ENCODE results near the gene GRIK4.
A peak's percentile ranks its signal among the peaks of the same experiment; 100 is the strongest.
"Not testable (repeated sequence)": the region's sequence is repeated elsewhere in the genome, so short reads cannot be mapped to it uniquely, and the experiment has no call there.

Gene GRIK4

GRCh38 chr11:120750647-120751549, 239.3 kb downstream of the GRIK4 start:
- no peak for DNase-seq

DNA sequence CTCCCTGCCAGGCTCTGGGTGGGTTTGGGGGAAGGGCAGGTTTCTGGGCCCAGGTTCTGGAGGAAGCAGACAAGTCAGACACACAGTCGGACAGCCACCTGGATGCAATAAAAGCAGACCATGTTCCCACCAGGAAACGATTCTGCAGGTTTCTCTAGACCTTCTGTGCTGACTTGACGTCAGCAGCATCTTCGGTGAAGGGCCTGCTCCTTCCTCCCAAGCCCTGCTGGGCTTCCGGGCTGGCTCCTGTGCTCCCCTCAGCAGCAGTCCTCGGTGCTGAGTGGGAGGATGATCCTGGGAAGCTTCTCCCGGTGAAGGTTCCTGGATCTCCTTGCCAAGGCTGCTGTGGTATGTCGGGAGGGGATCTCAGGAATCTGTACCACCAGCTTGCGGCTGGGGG, 240.0 kb downstream of the GRIK4 start:
- DNase-seq: no peak

- DNase-seq: no peak
Measured at GRCh38 chr11:120752668-120753067, 241.1 kb downstream of the GRIK4 start.

- DNase-seq: peak; percentile 5
Measured at GRCh38 chr11:120756931-120757330, 245.4 kb downstream of the GRIK4 start.

DNA sequence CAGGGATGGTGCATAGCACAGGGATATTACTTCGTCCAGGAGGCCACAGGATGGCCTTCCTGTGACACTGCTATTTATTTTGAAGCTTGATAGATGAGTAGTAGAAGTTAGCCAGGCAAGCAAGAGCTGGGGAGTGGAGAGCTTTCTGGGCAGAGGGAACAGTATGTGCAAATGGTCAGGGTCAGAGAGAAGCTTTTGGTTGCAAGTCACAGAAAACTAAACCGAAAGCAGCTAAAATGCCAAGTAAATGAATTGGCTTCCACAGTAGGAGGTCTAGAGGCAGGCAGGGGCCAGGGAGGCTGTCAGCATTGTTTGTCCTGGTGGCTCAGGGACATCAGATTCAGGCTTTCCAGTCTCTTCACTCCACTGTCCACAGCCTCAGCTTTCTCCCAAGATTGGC, 247.5 kb downstream of the GRIK4 start:
- no peak for DNase-seq

DNA sequence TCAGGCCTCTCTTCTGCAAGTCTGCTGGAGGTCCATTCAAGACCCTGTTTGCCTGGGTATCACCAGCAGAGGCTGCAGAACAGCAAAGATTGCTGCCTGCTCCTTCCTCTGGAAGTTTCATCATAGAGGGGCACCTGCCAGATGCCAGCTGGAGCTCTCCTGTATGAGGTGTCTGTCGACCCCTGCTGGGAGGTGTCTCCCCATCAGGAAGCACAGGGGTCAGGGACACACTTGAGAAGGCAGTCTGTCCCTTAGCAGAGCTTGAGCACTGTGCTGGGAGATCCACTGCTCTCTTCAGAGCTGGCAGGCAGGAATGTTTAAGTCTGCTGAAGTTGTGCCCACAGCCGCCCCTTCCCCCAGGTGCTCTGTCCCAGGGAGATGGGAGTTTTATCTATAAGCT, 254.2 kb downstream of the GRIK4 start:
- DNase-seq: not testable (repeated sequence)

DNA sequence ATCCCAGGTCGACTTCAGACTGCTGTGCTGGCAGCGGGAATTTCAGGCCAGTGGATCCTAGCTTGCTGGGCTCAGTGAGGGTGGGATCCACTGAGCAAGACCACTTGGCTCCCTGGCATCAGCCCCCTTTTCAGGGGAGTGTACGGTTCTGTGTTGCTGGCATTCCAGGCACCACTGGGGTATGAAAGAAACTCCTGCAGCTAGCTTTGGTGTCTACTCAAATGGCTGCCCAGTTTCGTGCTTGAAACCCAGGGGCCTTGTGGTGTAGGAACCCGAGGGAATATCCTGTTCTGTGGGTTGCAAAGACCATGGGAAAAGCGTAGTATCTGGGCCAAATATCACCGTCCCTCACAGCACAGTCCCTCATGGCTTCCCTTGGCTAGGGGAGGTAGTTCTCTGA, 254.8 kb downstream of the GRIK4 start:
- DNase-seq: no peak

GRCh38 chr11:120768949-120769348, 257.4 kb downstream of the GRIK4 start:
- DNase-seq: no peak

GRCh38 chr11:120769906-120770305, 258.4 kb downstream of the GRIK4 start:
- DNase-seq: no peak

- no peak for DNase-seq
Measured at GRCh38 chr11:120771551-120772060, 260.1 kb downstream of the GRIK4 start.

- no peak for DNase-seq
Measured at GRCh38 chr11:120773501-120774031, 262.0 kb downstream of the GRIK4 start.

- no peak for DNase-seq
Measured at GRCh38 chr11:120774591-120775386, 263.2 kb downstream of the GRIK4 start.

DNA sequence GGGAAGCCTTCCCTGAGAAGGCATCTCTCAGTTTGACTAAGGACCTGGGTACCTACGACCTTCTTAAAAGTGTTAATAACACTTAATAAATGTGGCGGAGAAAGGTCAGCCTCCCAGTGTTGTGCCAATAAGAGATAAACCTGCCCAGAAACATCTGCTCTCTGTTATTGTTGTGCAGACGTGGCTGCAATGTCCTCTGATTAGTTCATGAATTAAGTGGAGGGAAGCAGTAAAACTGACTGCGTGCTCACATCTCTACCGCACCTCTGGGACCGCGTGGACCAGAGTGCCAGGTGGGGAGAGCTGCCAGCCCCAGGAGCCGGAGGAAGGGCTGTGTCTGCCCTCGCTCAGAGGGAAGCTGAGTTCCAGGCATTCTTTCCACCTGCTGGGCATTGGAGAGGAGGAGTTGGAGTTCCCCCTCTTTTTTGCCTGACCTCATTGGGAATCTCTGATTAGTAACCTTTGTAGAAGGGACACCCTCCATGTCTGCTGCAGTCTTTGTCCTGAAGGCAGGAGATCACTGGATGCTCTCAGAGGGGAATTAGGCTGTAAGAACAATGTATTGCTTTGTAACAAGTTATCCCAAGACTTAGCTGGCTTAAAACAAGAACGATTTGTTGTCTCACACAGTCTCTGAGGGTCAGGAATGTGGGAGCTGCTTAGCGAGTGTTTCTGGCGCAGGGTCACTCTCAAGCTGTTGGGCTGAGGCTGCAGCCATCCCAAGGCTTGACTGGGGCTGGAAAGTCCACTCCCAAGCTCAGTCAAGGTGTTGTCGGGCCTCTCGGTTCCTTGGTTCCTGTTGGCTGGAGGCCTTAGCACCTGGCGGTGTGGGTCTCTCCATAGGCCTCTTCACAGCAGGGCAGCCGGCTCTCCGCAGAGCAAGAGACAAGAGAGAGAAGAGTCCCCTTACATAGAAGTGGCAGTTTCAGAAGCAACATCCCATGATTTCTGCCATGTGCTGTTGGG, 264.7 kb downstream of the GRIK4 start:
- DNase-seq: no peak

DNA sequence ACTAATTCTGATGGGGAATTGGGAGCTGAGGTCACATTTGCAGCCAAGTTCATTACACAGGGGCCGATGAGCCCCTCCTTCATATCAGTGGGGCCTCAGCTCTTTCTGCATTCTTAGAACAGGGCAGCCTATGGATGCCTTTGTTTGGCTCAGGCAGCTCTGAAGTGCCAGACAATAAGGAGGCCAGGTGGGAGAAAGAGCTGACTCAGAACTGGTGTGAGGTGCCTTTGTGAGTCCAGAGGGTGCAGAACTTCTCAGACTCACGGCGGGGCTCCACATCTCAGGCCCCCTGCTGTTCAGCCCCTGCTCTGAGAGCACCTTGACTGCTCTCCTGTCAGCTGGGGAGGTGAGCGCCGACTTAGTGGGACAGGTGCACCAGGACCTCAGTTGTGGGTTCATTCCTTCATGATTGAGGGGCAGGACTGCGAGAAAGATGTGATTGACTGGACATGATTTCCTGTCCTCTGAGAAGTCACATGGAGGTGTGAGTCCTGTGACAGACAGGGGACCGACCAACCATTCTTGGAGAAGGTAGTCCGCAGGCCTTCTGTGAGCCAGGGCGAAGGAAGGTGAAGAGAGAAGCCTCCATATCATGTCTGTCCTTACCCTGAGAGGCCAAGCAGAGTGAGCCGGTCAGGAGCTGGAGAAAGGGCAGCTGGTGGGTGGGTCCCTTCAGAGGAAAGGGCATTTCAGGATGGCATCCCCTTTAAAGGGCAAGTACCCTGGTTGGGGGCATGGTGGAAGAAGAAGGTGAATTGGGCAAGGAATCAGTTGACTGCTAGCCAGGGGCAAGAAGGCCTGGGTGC, 267.3 kb downstream of the GRIK4 start:
- DNase-seq: no peak

DNA sequence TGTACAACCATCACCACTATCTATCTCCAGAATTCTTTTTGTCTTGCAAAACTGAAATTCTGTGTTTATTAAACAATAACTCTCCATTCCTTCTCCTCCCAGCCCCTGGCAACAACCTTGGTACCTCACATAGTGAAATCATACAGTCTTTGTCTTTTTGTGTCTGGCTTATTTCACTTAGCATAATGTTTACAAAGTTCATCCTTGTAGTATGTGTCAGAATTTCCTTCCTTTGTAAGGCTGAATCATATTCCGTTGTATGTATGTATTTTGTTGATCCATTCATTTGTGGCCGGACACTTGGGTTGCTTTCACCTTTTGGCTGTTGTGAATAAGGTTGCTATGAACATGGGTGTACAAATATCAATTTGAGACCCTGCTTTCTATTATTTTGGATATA, 268.7 kb downstream of the GRIK4 start:
- DNase-seq: no peak

- DNase-seq: no peak
Measured at GRCh38 chr11:120781486-120782120, 270.1 kb downstream of the GRIK4 start.

DNA sequence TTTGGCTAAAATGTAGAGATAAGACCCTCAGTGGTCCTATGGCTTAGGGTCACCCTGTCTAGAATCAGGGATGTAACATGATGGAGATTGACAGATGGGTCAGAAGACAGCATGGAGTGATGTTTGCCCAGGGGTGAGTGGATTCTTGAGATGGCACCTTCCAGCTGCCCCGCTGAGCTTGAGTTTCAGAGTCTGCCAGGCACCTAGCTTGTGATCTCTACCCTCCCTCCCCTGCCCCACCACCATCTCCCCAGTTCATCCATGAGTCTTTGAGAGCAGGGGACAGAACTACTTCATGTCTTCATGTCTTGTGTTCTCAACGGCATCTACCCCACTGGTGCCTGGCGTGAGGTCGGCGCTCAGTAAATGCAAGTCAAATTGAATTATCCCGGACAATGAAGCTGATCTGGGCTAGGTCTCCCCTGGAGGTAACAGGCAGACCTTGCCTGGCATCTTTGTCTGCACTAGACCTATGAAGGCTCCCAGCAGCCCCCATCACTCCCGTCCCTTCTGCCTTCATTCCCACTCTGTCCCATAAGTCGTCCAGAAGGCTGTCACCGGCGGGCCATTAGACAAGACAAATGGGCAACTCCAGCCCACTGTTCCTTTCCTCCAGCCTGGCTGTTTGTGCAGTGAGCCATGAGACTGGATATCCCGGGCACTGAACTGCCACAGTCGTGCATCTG, 273.2 kb downstream of the GRIK4 start:
- no peak for DNase-seq

DNA sequence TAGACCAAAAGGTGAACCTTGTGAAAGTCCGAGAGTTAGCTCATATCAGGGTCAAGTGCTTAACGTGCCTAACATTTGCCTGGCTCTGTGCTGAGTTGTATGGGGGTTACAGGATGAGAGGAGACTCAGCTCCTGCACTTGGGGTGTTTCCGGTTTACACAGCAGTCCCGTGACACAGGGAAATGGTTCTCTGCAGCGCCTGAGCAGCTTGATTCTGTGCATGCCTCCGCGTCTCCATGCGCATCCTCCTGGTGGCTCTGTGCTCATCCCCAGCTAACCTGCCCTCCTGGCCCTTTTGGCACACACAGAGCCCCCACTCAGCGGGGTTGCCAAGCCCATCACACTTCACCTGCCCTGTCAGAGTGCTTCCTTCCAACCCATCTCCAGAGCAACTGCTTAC, 274.0 kb downstream of the GRIK4 start:
- no peak for DNase-seq

DNA sequence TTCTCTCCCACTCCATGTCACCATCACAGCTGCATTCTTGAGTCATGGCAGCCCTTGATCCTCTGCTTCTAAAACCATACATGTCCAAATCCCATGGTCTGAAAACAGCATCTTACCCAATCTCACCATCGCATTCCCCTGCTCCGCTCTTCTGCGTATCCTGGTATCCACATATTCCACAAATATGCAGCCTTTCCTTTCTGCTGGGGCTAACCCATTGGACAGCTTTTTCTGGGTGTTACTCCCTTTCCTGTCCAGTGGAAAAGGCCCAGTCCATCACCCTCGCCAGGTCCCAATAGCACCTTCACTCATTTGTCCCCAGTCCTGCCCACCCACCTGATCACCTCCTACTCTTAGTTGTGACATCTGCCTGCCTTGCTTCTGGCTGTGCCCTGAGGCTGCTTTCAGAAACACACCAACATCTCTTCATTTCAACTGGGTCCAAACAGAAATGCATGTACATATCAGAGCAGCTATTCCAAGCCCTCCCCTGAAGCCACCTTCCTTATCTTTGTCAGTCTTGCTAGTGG, 274.7 kb downstream of the GRIK4 start:
- no peak for DNase-seq

- DNase-seq: not testable (repeated sequence)
Measured at GRCh38 chr11:120787224-120787623, 275.7 kb downstream of the GRIK4 start.
